GM12878 (cell line): ENCODE data around the gene FGF19. TPM values are rescaled to one million over a fixed set of nuclear protein-coding genes. Genes with fewer than 3 reads are reported as not detected.

Source experiments
- ATAC-seq: fragments of 200-7000 bp; cut with Tn5 transposase; 3 replicates; pipeline ENCODE4 v1.9.1; 2020; ENCODE audit warnings: mild to moderate bottlenecking, moderate library complexity
- BruUV-seq: library from RNA; stranded (reverse); fragments of 400-500 nt; replicated peaks from 2 replicates; lab custom pipeline; 2021; lab: Mats Ljungman, UMichigan
- CTCF ChIA-PET: fragments of 300-600 bp; sonication (Branson Sonifier 250); formaldehyde crosslinking; extraction: SDS; loops from one replicate; lab custom pipeline; 2021; ENCODE audit warnings: inconsistent platforms; lab: Yijun Ruan, JAX
- POLR2A ChIA-PET: fragments of 350-600 bp; formaldehyde crosslinking; extraction: SDS; loops from one replicate; lab custom pipeline; 2021; ENCODE audit warnings: inconsistent platforms; lab: Charles Lee
- RAD21 ChIA-PET: fragments of 300-600 bp; sonication (Branson Sonifier 250); formaldehyde crosslinking; loops from one replicate; lab custom pipeline; 2023; ENCODE audit warnings: antibody characterized with exemption; ENCODE audit not compliant: unreplicated experiment; lab: Charles Lee
- SMC1A ChIA-PET: fragments of 300-600 bp; sonication (Branson Sonifier 250); formaldehyde crosslinking; loops from one replicate; lab custom pipeline; 2023; ENCODE audit not compliant: unreplicated experiment, uncharacterized antibody; lab: Charles Lee
- DNase-seq: peaks from one replicate; pipeline ENCODE4 v3.0.0-alpha.2; 2011; ENCODE audit warnings: low read depth, low spot score
- FAIRE-seq: peaks from 3 replicates; lab custom pipeline; 2011; peaks lifted over from hg19 to GRCh38; lab: Jason Lieb, UNC
- H2AFZ ChIP-seq: 2 replicates; pipeline ENCODE4 v1.6.0; 2011; ENCODE audit warnings: low read depth, low read length, control low read depth; ENCODE audit not compliant: control insufficient read depth
- H3K27ac ChIP-seq: 2 replicates; pipeline ENCODE4 v1.5.1; 2011; ENCODE audit warnings: control low read depth; ENCODE audit not compliant: control insufficient read depth, insufficient read depth
- H3K27me3 ChIP-seq, 2 experiments: replicated peaks in 1 of 2; 2 replicates each; pipeline versions ENCODE4 v1.6.0 to v1.6.1; 2011; ENCODE audit warnings: low read length in 1 of 2; ENCODE audit not compliant: control insufficient read depth in 2 of 2, insufficient read depth in 2 of 2
- H3K36me3 ChIP-seq, 2 experiments: 2 replicates each; pipeline ENCODE4 v1.5.1; 2011; ENCODE audit warnings: low read length in 1 of 2; ENCODE audit not compliant: control insufficient read depth in 2 of 2, insufficient read depth in 2 of 2
- H3K4me1 ChIP-seq: 2 replicates; pipeline ENCODE4 v1.6.1; 2011; ENCODE audit warnings: mild to moderate bottlenecking, low read length, moderate library complexity, mixed read lengths; ENCODE audit not compliant: control insufficient read depth, insufficient read depth
- H3K4me2 ChIP-seq: 2 replicates; pipeline ENCODE4 v1.6.0; 2011; ENCODE audit warnings: control low read depth; ENCODE audit not compliant: control insufficient read depth, insufficient read depth
- H3K4me3 ChIP-seq: fragments of 200-600 bp; sonication (generic); 2 replicates; pipeline ENCODE4 v1.5.1; 2016
- H3K79me2 ChIP-seq: 2 replicates; pipeline ENCODE4 v1.6.0; 2011; ENCODE audit warnings: low read length; ENCODE audit not compliant: control insufficient read depth, insufficient read depth
- H3K9ac ChIP-seq: 2 replicates; pipeline ENCODE4 v1.8.0; 2011; ENCODE audit warnings: low read length, control low read depth, mixed read lengths; ENCODE audit not compliant: control insufficient read depth, insufficient read depth
- H3K9me3 ChIP-seq: replicated peaks from 3 replicates; pipeline ENCODE4 v1.5.1; 2011; ENCODE audit warnings: mild to moderate bottlenecking, low read length; ENCODE audit not compliant: control insufficient read depth, insufficient read depth
- H4K20me1 ChIP-seq: 2 replicates; pipeline ENCODE4 v1.6.0; 2011; ENCODE audit not compliant: control insufficient read depth, insufficient read depth
- BCL3 ChIP-seq: IDR thresholded peaks from 2 replicates; pipeline ENCODE4 v1.6.1; 2011; ENCODE audit warnings: borderline replicate concordance, low read depth, mild to moderate bottlenecking, moderate library complexity, low read length; ENCODE audit not compliant: insufficient read depth, poor library complexity, severe bottlenecking
- BCLAF1 ChIP-seq: fragments of 450-650 bp; IDR thresholded peaks from 2 replicates; pipeline ENCODE4 v1.6.1; 2017; ENCODE audit warnings: antibody characterized with exemption, mild to moderate bottlenecking, moderate library complexity
- CHD2 ChIP-seq: IDR thresholded peaks from 2 replicates; pipeline ENCODE4 v1.6.1; 2011; ENCODE audit warnings: low read depth, low read length, improper control_type of control experiment, borderline replicate concordance
- CREM ChIP-seq: IDR thresholded peaks from 2 replicates; pipeline ENCODE4 v1.6.1; 2014; ENCODE audit warnings: antibody characterized with exemption, low read depth
- MTA3 ChIP-seq: IDR thresholded peaks from 2 replicates; pipeline ENCODE4 v1.6.1; 2012; ENCODE audit warnings: low read length, inconsistent platforms, borderline replicate concordance
- MXI1 ChIP-seq: fragments of 150-350 bp; IDR thresholded peaks from 2 replicates; pipeline ENCODE4 v1.6.1; 2011; ENCODE audit warnings: low read depth, mild to moderate bottlenecking, inconsistent platforms, low read length, improper control_type of control experiment
- MYC ChIP-seq: IDR thresholded peaks from 2 replicates; pipeline ENCODE4 v1.6.1; 2011; ENCODE audit warnings: mild to moderate bottlenecking, low read length, moderate library complexity, inconsistent platforms; ENCODE audit not compliant: insufficient read depth, insufficient replicate concordance, insufficient read length, severe bottlenecking
- NFXL1 ChIP-seq: fragments of 450-650 bp; IDR thresholded peaks from 2 replicates; pipeline ENCODE4 v1.6.1; 2017; ENCODE audit warnings: antibody characterized with exemption, mild to moderate bottlenecking, borderline replicate concordance
- RFX5 ChIP-seq: IDR thresholded peaks from 2 replicates; pipeline ENCODE4 v1.6.1; 2011; ENCODE audit warnings: low read depth, low read length, improper control_type of control experiment
- SUZ12 ChIP-seq: fragments of 200-600 bp; sonication (generic); IDR thresholded peaks from one replicate; pipeline ENCODE4 v1.6.1; 2018; ENCODE audit warnings: antibody characterized with exemption, mild to moderate bottlenecking; ENCODE audit not compliant: unreplicated experiment
- WGBS: methylation state at CpG from one replicate; pipeline ENCODE4 v1.1.6; 2016; ENCODE audit warnings: low lambda C conversion rate; ENCODE audit not compliant: insufficient replicate concordance, insufficient coverage; ENCODE audit errors: missing lambda C conversion rate; 5-methylcytosine and 5-hydroxymethylcytosine counted together
- in situ Hi-C: fragments of 300-500 bp; cut with MboI; formaldehyde crosslinking; loops from 9 replicates; pipeline ENCODE4 v1.14.3; 2018; ENCODE audit warnings: mixed read lengths
- intact Hi-C: fragments of 100-400 bp; cut with micrococcal nuclease; formaldehyde crosslinking; loops from one replicate; pipeline ENCODE4 v1.14.2; 2022; ENCODE audit not compliant: unreplicated experiment
- polyA plus RNA-seq, 11 experiments: library from polyadenylated mRNA; depleted of rRNA in 4 of 11; unstranded in 6 of 11; stranded (reverse) in 5 of 11; fragments of >200 nt; fragmentation: Nextera tagmentation in 4 of 11; fragmentation: Illumina TruSeq in 1 of 11; extraction: Ambion mirVana in 4 of 11; extraction: Trizol in 1 of 11; gene quantifications; 1 replicate in 1 of 11; 2 replicates in 10 of 11; pipeline versions ENCODE4 v1.2.1 to v1.2.3, GENCODE V29; 2011 to 2016; ENCODE audit warnings: inconsistent platforms in 2 of 11, missing spikeins in 2 of 11, low read depth in 1 of 11
- total RNA-seq, 4 experiments: library from RNA; depleted of rRNA in 3 of 4; stranded (reverse); fragments of >200 nt in 3 of 4; fragmentation: Illumina TruSeq in 1 of 4; extraction: Trizol in 1 of 4; gene quantifications; 2 replicates each; pipeline versions ENCODE4 v1.2.1 to v1.2.3, GENCODE V29; 2013 to 2021
- TF ChIP-seq, protein P1 (sequence below): IDR thresholded peaks from 2 replicates; pipeline ENCODE4 v1.6.1; 2012; ENCODE audit warnings: mild to moderate bottlenecking, low read depth, low read length
- TF ChIP-seq, protein P2 (sequence below): fragments of 450-650 bp; IDR thresholded peaks from 2 replicates; pipeline ENCODE4 v1.6.1; 2017; ENCODE audit warnings: borderline replicate concordance

Gene FGF19
- total and polyA plus RNA-seq, 10 of the 15 experiments (the other 5 are each of a cell fraction or from before 2014, with no cell fraction given): 0.08 TPM; not detected in 9

DNA sequence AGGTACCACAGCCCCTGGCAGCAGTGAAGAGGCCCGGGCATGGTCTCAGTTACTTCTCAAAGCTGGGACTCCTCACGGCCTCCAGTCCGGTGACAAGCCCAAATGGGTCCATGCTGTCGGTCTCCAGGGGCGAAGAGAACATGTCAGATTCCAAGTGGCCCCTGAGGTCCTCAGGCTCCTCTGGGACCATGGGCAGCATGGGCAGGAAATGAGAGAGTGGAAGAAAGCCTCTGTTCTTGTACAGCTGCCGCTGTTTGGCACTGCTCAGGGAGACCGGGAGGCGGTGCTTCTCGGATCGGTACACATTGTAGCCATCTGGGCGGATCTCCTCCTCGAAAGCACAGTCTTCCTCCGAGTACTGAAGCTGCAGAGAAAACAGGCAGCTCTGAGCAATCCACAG lies 4.6 kb downstream of the FGF19 start (continued):
- TF ChIP-seq, protein P1, sequence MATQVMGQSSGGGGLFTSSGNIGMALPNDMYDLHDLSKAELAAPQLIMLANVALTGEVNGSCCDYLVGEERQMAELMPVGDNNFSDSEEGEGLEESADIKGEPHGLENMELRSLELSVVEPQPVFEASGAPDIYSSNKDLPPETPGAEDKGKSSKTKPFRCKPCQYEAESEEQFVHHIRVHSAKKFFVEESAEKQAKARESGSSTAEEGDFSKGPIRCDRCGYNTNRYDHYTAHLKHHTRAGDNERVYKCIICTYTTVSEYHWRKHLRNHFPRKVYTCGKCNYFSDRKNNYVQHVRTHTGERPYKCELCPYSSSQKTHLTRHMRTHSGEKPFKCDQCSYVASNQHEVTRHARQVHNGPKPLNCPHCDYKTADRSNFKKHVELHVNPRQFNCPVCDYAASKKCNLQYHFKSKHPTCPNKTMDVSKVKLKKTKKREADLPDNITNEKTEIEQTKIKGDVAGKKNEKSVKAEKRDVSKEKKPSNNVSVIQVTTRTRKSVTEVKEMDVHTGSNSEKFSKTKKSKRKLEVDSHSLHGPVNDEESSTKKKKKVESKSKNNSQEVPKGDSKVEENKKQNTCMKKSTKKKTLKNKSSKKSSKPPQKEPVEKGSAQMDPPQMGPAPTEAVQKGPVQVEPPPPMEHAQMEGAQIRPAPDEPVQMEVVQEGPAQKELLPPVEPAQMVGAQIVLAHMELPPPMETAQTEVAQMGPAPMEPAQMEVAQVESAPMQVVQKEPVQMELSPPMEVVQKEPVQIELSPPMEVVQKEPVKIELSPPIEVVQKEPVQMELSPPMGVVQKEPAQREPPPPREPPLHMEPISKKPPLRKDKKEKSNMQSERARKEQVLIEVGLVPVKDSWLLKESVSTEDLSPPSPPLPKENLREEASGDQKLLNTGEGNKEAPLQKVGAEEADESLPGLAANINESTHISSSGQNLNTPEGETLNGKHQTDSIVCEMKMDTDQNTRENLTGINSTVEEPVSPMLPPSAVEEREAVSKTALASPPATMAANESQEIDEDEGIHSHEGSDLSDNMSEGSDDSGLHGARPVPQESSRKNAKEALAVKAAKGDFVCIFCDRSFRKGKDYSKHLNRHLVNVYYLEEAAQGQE: no peak
- TF ChIP-seq MXI1 (no peak), MTA3 (no peak), CREM (no peak), BCL3 (no peak)
- TF ChIP-seq, all 136 proteins: peak for 0

- Histone ChIP-seq H3K79me2 (no peaks in the 10 kb centered on the region), H4K20me1 (no peaks in the 10 kb centered on the region), H2AFZ (no peak overlapping the region), H3K4me2 (no peak overlapping the region), H3K4me3 (no peak overlapping the region), H3K36me3 (no peaks in the 10 kb centered on the region), H3K9ac (no peak overlapping the region), H3K27me3 (peaks cover 7 to 9% of the 10 kb centered on the region in 2 experiments), H3K4me1 (no peaks in the 10 kb centered on the region; the same call in 1 of the 2 replicates), H3K27ac (no peak overlapping the region), H3K9me3 (no peaks in the 10 kb centered on the region)
- RAD21 ChIA-PET: no interaction called here
- WGBS: 8% methylated on average over 2 of the region's 2 CpGs
- in situ Hi-C loops: no loop called here
- POLR2A ChIA-PET: no interaction called here
- ATAC-seq (no peak), DNase-seq (no peak), FAIRE-seq (no peak)
- intact Hi-C loops: no loop called here
- CTCF ChIA-PET: no interaction called here
- BruUV-seq: no TSS peak
- TF ChIP-seq BCLAF1 (no peak), NFXL1 (no peak), RFX5 (no peak), MYC (no peak), CHD2 (no peak), SUZ12 (no peak)
- TF ChIP-seq, protein P2, sequence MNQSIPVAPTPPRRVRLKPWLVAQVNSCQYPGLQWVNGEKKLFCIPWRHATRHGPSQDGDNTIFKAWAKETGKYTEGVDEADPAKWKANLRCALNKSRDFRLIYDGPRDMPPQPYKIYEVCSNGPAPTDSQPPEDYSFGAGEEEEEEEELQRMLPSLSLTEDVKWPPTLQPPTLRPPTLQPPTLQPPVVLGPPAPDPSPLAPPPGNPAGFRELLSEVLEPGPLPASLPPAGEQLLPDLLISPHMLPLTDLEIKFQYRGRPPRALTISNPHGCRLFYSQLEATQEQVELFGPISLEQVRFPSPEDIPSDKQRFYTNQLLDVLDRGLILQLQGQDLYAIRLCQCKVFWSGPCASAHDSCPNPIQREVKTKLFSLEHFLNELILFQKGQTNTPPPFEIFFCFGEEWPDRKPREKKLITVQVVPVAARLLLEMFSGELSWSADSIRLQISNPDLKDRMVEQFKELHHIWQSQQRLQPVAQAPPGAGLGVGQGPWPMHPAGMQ: no peak
- SMC1A ChIA-PET: no interaction called here
Observed at GRCh38 chr11:69698362-69698761, 5.5 kb downstream of the FGF19 start.
